Left hindlimb (tissue), 1 donor: Measurements from ENCODE around the gene ENTHD1.
"Not testable (repeated sequence)": the region's sequence is repeated elsewhere in the genome, so short reads cannot be mapped to it uniquely, and the experiment has no call there.

Source experiments
- DNase-seq: peaks from one replicate; pipeline ENCODE4 v3.0.0-alpha.2; 2018

Gene ENTHD1

DNA sequence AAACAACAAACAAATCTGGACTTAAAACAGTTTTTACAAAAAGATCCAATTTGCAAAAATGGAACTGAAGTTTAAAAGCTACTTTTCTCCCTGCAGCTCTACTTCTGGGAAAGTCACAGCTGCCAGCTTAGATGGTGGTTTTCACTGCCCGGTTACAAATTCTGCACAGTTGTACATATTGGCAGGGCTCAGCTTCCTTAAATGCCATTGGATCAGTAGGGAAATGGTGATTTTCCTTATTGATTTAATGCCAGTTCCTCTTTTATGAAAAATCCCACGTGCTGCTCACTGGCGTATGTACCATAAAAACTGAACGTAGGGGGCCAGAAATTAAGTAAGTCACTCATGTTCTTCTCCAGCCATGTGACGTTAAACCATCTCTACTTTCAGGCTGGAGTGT is 30.1 kb upstream of the ENTHD1 start:
- no peak for DNase-seq

DNA sequence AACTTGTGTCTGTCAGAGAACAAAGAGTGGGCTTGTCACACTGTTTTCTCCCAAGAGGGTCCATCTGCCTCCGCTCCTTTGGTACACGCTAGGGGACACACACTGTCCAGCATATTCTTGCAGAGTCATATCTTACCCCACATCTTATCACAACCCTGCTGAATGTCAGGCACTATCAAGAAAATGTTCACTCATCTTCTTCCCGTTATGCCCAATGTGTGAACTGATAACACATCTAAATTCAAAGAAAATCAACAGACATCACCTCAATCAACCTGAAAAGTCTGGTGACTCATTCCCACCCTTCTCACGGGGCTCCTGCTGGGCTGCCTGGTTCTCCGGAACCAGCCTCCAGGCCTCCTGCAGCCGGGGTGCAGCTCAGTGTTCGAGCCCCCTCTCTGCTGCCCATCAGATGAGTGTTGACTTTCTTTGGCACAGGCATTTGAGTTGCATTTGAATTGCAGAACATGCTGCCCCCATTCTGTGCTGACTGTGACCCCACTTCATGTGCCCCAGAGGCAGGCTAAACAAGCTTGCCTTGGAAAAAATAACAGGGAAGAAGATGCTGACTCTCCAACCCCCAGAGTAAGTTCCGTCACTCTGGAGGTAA is 26.7 kb upstream of the ENTHD1 start:
- no peak for DNase-seq

DNA sequence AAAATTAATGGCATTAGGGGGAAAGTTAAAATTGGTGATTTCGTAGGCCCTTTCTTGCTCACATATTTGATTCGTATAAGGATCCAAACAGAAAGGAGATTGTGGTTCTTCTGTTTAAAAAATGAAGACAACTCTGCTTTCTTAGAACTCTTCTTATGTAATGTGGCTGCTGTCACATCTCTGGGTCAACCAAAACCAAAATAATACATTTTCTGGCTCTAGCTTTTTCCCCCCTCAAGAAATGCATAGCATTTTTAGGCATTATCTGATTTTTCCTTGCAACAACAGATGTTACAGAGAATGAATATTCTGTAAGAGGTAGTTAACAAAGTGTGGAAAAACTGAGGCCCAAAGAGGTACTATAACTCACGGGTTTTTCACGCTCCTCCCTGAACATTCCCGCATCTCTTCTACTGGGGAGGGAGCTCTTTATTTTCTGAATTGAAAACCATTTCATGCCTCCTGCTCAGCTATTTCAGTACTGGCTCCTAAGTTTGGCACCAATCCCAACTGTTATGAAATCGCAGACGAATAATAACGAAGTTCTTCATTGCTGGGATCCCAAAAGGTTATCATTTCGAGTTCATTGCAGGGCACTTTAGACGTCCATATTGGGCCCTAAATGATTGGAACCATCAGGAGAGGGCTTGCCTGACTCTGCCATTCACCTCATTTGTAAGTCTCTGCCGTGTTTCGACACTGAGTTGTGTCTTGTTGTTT is 24.4 kb upstream of the ENTHD1 start:
- DNase-seq = no peak

DNA sequence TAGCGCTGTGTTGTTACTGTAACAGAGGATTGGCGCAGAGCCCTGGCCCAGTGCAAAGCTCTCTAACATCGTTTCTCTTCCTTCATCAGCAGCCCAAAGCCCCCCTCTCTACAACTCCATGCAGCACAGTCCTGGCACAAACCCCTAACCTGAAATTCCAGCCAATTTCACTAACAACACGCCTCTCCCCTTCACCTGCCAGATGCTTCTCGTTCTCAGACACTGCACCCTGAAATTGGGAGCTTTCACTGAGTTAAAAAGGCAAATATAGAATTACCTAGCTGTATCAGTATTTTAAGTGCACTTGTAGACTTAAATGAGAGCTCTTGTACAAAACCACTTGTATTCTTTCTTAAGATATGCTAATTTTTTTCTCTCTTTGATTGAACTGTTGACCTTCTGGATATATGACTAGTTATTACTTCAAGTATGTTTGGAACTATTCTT is 23.7 kb upstream of the ENTHD1 start:
- DNase-seq = no peak

DNA sequence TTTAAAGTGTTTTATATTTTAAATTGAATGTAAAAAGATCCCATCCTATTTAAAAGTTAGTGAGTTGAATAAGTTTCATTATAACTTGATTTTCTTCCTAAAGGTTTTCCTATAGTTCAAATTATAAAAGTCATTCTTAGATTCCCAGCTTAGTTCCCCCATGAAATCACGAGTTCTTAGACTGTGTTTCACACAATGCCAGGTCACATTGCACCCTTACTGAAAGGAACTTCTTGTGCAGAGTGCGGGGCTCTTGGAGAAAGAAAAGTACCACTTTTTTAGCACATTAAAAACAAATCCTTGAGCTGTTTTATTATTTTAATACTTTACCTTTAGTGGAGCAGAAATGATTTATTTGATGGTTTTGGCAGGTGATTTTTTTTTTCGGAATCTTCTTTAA is 22.9 kb upstream of the ENTHD1 start:
- no peak for DNase-seq

DNA sequence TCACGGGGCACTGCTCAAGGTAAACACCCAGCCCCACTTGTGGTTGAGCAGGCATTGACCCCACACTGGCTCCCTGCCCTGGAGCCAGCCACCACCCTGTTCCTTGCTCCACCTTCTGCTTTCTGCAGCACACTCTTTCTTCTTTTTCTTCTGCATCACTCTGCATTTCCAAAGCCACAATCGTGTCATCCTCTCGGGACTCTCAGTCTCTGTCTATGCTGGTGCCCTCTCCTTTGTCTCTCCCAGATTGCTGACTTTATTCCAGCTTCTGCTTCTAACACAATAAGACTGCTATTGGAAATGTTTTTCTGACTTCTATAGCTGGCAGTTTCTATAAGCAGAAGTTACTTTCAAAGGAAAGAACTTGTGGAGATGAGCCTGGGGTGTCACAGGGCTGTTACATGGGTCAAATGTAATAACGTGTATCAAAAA is 21.8 kb upstream of the ENTHD1 start:
- no peak for DNase-seq

DNA sequence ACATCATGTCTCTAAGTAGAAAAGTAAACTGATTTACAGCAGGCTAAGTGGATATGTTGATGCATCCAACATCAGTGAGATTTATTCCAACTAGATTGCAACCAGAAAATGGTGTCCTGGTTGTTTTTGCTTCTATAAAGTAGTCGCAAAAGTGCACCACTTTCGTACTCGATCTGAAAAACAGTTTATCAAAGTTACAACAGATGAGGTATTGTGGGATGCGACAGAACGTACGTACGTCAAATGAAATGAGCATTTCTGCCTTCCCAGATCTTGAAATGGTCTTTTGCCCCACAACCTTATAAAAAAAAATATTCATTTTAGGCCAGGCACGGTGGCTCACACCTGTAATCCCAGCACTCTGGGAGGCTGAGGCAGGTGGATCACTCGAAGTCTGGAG is 21.0 kb upstream of the ENTHD1 start:
- DNase-seq = no peak

DNA sequence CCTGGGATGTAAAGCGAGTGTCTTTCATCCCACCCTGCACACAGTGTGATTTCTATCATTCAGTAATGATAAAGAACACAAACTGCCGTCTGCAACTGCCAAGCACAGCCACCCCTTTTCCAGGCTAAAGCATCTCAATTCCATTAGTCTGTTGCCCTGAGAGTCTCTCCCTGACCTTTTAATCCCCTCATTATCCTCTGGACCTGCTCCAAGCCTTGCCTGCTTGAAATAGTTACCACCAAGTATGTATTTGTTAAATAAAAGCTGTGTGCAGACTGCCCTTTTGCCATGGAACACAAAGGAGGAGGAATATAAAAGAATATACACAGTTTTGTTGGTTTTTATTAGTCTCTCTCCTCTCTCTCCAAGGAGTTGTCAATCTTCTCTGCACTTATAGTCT is 20.3 kb upstream of the ENTHD1 start:
- DNase-seq = no peak

DNA sequence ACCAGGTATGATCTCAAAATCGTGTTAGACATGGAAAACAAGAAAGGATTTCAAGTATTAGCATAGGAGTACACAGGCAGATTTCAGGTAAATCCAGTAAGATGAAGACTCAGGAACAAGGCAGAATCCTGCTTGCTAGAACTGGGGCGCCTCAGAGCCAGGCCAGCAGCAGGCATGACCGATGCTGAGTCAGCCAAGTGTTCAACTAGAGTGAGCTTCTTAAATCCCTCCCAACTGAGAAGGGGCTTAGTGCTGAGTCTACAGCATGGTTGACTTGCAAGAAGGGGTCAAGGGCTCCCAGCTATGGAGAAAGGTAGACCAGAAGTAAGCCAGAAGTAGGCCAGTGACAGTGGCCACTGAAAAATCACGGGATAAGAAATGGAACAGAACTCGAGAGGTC is 19.8 kb upstream of the ENTHD1 start:
- DNase-seq = no peak

DNA sequence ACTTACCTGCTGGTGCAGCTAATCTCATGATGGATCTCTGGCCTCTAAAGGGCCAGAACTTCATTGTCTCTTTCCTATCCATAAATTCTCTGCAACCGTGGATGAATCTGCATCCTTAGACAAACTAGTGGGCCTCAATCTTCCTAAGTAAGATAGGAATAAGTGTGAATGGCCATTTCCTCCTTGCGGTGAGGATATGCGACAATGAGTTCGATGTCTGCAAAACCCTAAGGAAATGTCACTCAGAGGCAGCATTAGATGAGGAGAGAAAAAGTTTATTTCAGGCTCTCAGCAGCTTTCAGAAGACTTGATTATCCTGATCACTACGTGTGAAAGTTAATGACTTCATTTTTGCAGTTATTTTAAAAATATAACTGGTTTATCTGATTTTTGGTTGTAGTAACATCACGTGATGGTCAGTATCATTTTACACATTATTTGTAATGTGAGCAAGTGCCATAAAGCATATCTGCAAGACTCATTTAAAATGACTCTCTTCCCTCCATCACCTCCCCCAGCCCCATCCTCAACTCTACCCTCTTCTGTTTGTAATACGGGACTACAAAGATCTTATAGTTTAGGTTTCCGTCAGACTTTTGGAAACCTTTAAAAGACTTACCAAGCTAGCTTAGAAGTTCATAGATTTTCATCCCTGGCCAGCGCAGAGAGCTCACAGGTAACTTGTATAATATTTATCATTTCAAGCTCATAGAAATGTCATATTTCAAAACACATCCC is 17.5 kb upstream of the ENTHD1 start:
- DNase-seq = no peak

DNA sequence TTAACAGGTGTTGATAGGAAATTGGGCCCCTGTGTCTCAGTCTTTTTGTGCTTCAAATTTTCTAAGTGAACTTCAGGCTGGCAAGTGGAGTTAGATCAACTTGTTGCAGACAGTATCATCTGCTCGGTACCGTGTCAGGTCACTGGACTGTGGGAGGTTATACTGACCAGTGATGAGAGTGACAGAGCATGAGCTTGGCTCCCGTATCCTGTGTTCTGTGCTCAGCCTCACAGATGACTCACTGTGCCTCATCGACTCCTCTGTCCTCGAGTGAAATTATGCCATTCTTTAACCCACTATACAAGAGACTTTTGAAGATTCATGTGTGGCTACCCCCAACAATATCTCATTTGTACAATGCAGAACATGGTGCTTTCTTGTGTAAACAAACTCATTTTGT is 15.2 kb upstream of the ENTHD1 start:
- DNase-seq = no peak

DNA sequence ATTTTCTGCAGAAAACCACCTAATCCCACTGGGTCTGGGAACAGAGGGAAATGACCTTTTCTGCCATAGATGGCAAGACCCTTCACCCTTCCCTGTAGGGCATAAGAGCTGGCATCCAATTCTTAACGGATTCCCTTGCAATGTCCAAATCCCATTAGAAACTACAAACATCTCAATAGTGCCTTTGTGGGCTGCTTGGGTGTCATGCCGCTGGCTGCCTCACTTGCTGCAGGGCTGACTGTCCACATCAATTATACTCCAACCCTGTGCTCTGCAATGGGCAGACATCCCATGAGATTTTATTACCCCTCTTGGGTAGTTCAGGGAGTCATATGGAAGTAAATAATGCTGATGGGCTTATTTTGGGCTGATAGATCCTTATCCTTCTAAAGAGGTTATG is 14.6 kb upstream of the ENTHD1 start:
- DNase-seq = no peak

DNA sequence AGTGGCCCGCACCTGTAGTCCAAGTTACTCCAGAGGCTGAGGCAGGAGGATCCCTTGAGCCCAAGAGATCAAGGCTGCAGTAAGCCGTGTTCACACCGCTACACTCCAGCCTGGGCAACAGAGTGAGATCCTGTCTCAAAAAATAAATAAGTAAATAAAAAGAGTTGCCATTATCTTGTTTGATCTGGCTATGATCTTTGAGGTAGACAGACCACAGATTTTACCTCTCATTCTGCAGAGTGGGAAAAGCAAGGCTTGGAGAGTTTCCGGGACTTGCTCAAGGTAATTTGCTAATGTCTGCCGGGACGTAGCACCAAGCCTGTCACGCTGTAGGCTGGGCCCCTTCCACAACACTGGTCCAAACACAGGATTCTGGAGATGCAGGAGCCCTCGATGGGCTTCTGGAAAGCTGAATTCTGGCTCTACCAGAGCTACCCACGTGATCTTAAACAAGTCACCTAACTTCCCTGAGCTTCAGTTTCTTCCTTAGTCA is 14.1 kb upstream of the ENTHD1 start:
- DNase-seq = no peak

DNA sequence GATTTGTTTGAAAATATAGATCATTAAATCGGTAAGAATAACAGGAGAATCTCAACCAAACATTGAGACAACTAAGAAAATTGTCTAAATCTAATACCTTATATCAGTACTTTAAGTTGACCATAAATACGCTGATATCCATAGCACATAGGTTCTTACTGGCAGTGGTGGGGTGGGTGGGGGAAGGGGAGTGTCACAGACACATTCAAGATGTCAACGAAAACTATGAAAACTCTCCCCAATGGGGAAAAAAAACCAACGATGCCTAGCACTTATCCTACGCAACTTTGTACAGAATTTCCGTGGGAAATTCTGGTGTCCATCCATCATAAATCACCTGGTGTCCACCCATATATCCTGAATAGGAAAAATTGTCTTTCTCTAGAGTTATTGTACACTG is 13.5 kb upstream of the ENTHD1 start:
- no peak for DNase-seq

DNA sequence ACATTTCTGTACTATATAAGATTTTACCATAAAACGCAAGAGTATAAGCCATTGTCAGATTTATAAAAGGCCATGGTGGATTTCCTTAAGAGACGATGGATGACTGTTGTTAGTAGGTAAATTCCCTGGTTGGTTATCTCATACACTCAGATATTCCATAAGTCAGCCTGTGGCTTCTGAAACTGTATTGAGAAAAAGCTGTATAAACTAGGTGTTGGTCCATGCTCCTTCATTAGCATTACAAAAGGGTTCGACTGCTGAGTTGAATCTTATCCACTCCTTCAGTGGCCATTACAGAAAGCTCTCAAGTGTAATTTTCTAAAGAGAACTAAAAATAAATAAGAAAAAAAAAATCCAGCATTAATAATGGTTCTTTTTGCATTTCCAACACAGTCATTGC is 12.6 kb upstream of the ENTHD1 start:
- no peak for DNase-seq

DNA sequence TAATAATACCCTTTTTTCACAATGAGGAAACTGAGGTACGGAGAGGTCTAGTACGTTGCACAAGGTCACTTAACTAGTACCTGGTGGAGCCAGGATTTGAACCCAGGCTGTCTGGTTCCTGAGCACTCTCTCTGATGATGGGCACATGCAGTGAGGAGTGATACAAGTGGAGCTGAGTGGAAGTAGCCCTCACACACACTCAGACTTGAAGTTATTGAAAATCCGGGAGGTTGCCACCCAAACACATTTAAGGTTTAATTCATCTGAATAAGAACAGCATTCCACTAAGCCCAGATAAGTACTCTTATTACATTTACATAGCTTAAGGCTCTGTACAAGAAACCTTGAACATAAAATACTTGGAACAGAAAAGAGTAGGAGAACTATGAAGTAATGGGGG is 12.1 kb upstream of the ENTHD1 start:
- DNase-seq = no peak

DNA sequence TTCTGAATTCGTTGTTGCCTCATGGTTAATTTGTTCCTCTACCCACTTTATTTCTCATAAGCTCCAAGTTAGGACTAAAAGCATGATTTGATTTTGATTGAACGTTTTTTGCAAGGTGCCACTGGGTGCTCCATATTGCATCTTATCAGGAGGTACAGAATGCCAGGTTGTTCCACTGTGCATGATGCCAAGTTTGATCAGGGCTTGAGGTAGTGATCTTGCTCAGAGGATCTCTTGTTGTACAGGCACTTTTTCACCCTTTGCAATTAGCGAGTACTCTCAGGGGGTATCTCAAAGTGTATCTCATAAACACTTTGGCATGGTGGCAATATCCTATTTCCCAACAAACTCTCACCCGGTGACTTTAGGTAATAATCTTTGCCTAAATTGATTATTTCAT is 11.3 kb upstream of the ENTHD1 start:
- no peak for DNase-seq

DNA sequence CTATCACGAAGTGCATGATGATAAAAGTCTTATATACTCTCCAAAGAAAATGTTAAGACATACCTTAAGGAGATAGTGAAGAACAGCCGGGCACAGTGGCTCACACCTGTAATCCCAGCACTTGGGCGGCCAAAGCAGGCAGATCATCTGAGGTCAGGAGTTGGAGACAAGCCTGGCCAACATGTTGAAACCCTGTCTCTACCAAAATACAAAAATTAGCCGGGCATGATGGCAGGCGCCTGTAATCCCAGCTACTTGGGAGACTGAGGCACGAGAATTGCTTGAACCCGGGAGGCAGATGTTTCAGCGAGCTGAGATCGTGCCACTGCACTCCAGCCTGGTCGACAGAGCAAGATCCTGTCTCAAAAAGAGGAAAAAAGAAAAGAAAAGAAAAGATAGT is 10.5 kb upstream of the ENTHD1 start:
- not testable (repeated sequence) for DNase-seq

DNA sequence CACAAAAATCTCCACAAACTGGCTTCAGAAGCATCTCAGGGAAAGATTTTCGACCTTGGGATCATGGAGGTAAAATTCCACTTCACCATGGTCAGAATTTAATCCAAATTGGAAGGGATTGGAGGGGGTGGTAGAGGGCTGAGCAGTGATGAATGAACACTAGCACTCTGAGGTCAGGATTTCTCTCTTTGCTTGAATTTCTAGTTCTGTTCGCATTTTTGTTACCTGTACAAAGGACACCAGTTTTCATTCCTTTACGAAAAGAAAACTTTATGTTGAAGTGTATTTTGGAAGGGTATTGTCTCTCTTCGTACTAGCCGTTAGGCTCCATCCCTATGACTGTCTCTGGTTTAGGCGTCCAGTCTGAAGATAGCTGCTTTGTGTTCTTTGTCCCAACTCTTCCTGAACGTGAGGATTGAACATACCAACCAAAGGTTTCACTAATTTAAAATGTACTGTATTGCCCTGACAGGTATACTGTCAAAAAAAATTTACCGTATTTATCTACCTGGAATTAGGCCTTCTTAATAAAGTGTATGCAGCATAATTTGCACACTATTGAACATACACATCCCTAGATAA is 8.1 kb upstream of the ENTHD1 start:
- DNase-seq = no peak

DNA sequence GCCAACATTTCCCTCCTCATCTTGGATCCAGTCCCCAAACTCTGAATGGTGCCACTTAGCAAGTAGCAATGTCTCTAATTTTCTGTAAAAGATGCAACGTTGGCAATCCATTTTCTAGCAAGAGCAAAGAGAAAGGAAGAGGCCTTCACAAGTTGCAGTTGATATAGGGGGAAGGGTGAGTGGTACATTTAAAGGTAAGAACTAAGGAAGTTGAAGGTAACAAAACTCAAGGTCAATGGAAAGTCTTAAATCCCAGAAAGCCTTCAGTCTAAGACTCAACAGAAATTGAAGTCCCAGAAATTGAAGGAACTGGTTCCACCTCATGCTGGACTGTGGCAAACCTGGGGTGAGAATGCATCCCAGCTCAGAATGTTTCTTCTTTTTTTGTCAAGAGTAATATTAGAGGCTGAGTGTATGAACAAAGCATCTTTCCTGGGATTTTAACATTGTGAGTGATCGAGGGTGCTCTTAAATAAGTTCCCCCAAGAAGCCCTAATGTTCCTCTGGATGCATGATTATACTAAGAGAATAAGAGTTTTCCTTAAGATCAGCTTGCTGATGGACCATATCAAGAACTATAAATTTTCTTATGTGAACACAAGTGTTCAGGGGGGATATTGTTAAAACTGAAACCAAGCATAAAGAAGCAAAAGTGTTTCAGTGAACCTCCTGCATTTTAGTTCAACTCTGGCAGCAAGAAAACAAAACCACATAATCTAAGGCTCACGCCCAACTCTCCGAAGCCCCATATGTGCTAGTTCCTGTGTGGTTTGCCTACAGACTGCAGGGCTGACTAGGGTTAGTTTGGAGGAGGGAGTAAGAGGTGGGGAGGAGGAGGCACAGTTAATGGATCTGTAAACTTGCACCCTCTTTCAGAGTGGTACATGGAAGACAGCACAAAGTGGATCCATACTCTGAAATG is 7.0 kb upstream of the ENTHD1 start, which contains the start of gene GRAP2:
Gene GRAP2 (plus strand): TSS at position 779 of the 922 bp plus-strand sequence. CDS start 46,023 bp downstream, outside the sequence.
- no peak for DNase-seq

DNA sequence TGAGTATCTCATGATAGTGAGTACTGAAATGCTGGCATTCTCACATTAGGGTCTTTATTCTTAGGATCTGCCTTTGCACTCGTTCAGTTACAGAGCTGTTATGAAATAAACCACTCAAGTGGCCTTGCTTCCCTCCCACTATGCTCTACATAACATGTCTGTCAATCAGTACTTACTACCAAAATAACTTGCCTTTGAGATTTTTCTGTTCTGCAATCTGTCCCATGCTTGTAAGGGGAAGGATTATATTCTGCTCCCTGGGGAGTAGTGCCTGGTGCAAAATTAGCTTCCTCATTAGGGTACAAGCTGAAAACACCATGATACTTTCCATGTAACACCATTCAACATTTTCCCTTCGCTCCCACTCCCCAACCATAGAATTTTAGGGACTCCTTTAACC is 5.4 kb upstream of the ENTHD1 start:
- DNase-seq = no peak

DNA sequence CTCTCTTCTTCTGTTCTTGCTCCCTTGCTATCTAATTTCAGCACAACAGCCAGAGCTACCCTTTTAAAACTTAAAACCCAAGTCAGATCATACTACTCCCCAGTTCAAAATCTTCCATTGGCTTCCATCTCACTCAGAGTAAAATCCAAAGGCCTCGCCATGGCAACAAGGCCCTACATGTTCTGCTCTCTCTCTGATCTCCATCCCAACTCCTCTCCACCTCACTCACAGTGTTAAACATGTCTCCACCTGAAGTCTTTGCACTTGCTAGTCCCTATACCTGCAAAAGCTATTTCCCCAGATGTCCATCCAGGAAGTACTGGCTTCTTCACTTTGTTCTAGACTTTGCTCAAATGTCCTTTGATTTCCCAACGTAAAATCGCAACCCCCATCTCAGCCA is 4.3 kb upstream of the ENTHD1 start:
- no peak for DNase-seq
